A549 treated with RU486 at 1 μM for 4 hours (cell line): ENCODE measurements around the gene ARL5A. TPM values are rescaled to one million over a fixed set of nuclear protein-coding genes. Genes with fewer than 3 reads are reported as not detected.

Source experiments
- total RNA-seq: library from RNA; stranded (reverse); fragments of 200-300 nt; extraction: Qiagen RNA extraction; gene quantifications from 5 replicates; pipeline ENCODE4 v1.2.3, GENCODE V29; 2022; ENCODE audit warnings: low read depth

Gene ARL5A
- 17.3 to 27.8 TPM (median 25.8 TPM) in 5 replicates for total RNA-seq

DNA sequence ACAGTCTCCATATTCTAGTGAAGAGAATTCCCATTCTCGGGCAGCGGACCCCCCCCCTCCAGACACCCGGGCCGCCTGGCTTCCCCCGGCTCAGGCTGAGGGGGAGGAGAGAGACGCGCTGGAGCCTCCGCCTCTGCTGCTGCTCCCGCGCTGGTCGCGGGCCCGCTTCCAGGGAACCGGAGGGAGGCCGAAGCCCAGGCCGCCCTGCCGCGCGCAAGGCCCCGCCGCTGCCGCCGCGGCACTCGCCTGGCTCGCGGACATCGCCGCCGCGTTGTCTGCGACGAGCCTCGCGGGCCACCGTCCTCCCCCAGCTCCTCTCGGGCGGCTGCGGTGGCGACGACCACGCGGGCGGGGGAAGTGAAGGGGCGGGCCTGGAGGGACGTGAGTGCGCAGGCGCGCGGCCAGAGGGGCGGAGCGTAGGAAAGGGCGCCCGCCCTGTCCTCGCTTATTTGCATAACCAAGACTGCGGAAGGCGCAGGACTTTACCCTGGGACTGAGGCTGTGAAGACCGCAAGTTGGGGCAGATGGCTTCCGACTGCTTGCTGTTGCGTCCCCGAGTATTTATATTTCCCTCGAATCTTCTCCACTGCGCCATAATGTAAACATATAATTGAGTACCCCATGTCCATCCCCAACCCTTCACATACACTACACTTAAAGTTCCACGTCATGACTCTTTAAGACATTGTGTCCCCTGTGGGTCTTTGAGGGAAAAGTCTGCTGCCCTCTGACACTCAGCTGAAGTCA lies at the start of gene ARL5A:
Gene ARL5A (minus strand): TSS at position 279 of the 747 bp plus-strand sequence. CDS start 245 bp downstream, at position 34.

Other genes starting within 250 kb of the ARL5A start
- gene NEB, start 93.9 kb downstream of the ARL5A start, total RNA-seq = 0.17 to 0.47 TPM (median 0.37 TPM) in 5 replicates